Stimulated activated effector memory CD8-positive, alpha-beta T cell treated with anti-CD3 and anti-CD28 coated beads, Interleukin-12 subunit alpha, Interleukin-12 subunit beta, amount 100 ng/mL, for 72 hours (primary cell): ENCODE results near the gene RABL2B.

ENCODE experiments used
- ATAC-seq: fragments of 150-1000 bp; cut with Tn5 transposase; 2 replicates; pipeline ENCODE4 v1.10.0; 2021
- DNase-seq, 2 donors: peaks; one replicate each; pipeline ENCODE4 v3.0.0; 2021 to 2022; ENCODE audit warnings: low spot score in 2 of 2
- H3K27ac Mint-ChIP-seq: one replicate; pipeline ENCODE4 v1.8.0; 2022; ENCODE audit warnings: mild to moderate bottlenecking, mixed read lengths
- H3K36me3 Mint-ChIP-seq: one replicate; pipeline ENCODE4 v1.8.0; 2022; ENCODE audit warnings: mild to moderate bottlenecking, mixed read lengths
- H3K4me1 Mint-ChIP-seq: one replicate; pipeline ENCODE4 v1.8.0; 2022; ENCODE audit warnings: mixed read lengths
- H3K4me3 Mint-ChIP-seq: one replicate; pipeline ENCODE4 v1.8.0; 2022; ENCODE audit warnings: mild to moderate bottlenecking, mixed read lengths
- H3K9me3 Mint-ChIP-seq: one replicate; pipeline ENCODE4 v1.8.0; 2022; ENCODE audit warnings: mixed read lengths

The RABL2B gene

DNA sequence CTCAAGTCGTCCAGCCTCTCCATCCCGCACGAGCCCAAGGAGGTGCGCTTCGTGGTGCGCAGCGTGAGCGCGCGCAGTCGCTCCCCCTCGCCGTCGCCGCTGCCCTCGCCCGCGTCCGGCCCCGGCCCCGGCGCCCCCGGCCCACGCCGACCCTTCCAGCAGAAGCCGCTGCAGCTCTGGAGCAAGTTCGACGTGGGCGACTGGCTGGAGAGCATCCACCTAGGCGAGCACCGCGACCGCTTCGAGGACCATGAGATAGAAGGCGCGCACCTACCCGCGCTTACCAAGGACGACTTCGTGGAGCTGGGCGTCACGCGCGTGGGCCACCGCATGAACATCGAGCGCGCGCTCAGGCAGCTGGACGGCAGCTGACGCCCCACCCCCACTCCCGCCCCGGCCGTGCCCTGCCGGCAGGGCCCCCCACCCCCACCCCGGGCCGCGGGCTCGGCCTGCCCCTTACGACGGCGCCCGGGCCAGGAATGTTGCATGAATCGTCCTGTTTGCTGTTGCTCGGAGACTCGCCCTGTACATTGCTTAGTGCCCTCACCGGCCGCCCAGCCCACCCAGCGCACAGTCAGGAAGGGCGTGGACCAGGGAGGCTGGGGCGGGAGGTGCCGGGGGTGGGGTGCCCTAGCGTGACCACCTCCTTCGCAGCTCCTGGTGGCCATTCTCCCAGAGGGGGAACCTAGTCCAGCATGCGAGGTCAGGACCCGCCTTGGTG is 52.3 kb downstream of the RABL2B start:
- DNase-seq (no peak), ATAC-seq (no peak)
- H3K4me3 Mint-ChIP-seq, result no peak overlapping the region
- no peak overlapping the region for H3K27ac Mint-ChIP-seq
- no peaks in the 10 kb centered on the region for H3K9me3 Mint-ChIP-seq
- no peaks in the 10 kb centered on the region for H3K36me3 Mint-ChIP-seq
- H3K4me1 Mint-ChIP-seq, result peaks cover 5% of the 10 kb centered on the region

DNA sequence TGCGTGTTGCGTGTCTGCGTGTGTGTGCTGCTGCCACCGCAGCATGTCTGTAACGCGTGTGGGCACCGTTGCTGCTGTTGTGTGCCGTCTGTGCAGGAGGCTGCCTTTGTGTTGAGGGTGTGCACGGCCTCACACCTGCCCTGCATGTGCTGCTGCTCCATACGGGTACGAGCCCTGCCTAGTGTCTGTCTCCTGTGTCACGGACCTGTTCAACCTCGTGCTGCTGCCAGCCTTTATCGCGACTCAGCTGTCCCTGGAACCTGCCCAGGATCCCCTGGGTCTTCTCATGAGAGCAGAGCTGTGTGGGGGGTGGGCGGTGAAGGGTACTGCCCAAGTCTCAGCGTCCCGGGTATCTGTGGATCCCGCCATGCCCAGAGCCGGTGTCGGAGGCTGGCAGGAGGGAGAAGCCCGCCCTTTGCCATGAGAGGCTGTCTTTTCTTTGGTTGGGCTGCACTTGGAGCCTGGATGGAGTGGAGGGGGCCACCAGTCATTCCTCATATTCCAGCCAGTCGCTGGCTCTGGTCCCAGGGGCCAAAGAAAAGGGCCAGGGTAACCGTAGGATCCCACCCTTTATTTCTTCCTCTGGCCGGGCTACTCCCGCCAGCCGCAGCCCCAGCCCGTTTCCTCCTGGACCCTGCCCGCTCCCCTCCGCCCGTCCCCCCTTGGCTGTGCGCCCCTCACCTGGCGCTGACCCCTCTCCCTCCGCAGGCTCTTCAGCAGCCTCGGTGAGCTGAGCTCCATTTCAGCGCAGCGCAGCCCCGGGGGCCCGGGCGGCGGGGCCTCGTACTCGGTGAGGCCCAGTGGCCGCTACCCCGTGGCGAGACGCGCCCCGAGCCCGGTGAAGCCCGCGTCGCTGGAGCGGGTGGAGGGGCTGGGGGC is 53.2 kb downstream of the RABL2B start:
- Mint-ChIP-seq H3K9me3 (no peaks in the 10 kb centered on the region), H3K4me3 (no peak overlapping the region), H3K4me1 (peaks cover 5% of the 10 kb centered on the region), H3K36me3 (no peaks in the 10 kb centered on the region), H3K27ac (no peak overlapping the region)
- no peak for DNase-seq
- no peak for ATAC-seq

DNA sequence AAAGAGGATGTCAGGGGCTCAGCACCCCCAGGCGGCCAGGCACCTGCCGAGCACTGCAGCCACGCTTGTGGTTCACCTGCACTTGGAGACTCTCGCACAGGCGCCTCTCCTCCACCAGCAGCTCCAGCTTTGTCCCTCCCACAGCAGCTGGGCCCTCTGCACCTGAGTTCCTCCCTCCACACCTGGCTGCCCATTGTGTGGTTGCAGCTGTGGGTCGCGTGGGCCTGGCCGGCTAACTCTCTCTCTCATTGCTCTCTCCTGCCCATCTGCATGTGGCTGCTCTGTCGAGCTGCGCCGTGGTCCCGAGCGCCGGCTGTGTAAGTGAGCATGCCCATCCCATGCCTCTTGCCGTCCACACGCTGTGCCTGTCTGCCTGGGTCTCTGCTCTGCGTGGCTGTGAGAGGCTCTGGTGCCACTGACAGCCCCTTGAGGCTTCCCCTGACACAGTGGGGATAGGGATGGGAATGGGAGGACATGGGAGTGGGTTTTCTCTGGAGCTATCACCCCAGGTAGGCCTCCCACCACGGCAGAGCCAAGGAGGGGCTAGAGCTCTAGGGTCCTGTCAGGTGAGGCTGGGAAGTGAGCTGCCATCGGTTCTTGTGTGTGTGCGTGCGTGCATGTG is 53.9 kb downstream of the RABL2B start:
- no peak for DNase-seq
- no peak for ATAC-seq
- no peaks in the 10 kb centered on the region for H3K9me3 Mint-ChIP-seq
- peaks cover 5% of the 10 kb centered on the region for H3K4me1 Mint-ChIP-seq
- H3K27ac Mint-ChIP-seq, result no peak overlapping the region
- H3K4me3 Mint-ChIP-seq, result no peak overlapping the region
- H3K36me3 Mint-ChIP-seq, result no peaks in the 10 kb centered on the region

DNA sequence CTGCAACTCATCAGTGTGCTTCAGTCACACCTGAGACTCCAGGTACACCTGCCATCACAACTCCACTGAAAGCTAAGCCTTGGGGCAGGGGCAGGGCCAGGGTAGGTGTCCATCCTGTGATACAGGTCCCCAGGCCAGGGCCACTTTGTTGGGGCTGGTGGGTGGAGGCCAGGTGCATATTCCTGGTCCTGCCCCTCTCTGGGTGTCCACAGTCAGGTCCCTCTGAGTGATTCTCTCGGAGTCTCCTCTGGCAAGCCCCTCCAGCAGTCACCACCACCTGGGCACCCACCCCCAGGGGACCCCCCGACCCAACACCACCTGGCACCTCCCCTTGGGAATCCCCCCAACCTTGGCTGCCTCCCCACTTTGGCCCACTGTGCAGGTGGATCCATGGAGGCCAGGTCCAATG is 54.9 kb downstream of the RABL2B start:
- Mint-ChIP-seq H3K4me3 (no peak overlapping the region), H3K27ac (no peak overlapping the region), H3K36me3 (no peaks in the 10 kb centered on the region), H3K4me1 (peaks cover 5% of the 10 kb centered on the region), H3K9me3 (no peaks in the 10 kb centered on the region)
- ATAC-seq (no peak), DNase-seq (no peak)

DNA sequence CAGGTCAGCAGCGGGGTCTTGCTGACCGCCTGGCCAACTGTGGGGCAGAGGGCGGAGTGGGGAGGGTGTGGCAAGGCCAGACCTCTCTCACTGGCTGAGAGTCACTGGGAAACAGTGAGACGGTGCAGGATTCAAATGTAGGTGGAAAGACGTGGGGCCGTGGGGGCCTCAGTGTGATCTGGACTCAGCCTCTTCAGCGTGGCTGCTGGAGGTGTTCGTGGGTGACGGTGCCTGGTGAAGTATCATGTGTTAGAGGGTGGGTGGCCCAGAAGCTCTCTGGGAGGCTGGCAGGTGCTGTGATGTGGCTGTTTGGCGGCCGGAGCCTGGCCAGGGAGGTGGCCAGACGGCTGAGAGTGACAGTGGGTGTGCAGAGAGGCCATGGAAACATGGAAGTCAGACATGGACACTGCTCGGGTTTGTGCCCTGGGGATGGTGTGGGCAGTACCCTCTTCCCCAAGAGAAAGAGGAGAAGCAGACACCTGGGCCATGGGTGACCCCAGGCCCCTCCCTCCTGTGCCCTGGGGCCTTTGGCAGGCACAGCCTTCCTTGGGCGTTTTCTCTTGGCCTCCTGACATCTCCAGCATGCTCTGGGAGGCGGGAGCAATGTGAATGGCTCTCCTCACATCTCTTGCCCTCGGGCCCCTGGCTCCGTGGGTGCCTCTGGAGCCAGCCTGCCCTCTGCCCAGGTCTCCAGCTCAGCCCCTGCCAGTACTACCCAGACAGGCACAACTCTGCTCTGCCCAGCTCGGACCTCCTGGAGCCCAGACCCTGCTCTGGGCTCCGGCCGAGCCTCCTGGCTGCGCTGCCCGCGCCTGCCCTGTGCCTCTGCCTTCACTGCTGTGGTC is 55.5 kb downstream of the RABL2B start:
- Mint-ChIP-seq H3K4me3 (no peak overlapping the region), H3K36me3 (no peaks in the 10 kb centered on the region), H3K27ac (no peak overlapping the region), H3K4me1 (peaks cover 5% of the 10 kb centered on the region), H3K9me3 (no peaks in the 10 kb centered on the region)
- no peak for ATAC-seq
- DNase-seq, result no peak

DNA sequence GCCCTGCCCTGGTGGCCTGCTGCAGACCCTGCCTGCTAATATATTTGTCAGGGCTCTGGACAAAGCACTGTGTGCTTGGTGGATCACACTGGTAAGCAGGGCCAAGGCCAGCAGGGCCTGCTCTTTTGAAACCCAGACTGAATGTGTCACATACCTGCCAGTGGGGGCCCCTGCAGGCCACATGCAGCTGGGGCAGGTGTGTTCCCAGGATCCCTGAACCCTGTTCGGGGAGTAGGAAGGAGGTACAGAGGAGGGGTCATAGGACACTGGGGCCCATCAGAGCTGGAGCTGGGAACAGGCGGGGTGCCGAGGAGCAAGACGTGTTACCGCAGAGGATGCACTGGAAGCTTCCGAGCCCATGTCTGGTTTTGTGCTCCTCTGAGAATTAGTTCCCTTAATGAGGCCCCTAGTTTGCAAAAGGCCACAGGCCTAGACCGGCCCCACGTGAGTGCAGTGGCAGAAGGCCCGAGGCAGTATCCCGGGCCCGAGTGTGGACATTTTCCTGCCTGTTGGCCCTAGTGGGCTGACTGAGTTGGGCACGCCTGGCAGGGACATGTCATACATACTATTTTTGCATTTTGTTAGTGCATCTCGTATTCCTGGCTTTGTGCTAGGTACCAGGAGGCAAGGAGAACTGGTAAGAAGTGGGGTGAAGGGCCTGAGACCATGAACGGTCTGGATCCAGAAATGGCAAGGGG is 56.6 kb downstream of the RABL2B start:
- ATAC-seq (no peak), DNase-seq (no peak)
- H3K9me3 Mint-ChIP-seq, result no peaks in the 10 kb centered on the region
- H3K4me3 Mint-ChIP-seq, result no peak overlapping the region
- no peaks in the 10 kb centered on the region for H3K4me1 Mint-ChIP-seq
- no peak overlapping the region for H3K27ac Mint-ChIP-seq
- H3K36me3 Mint-ChIP-seq, result no peaks in the 10 kb centered on the region

DNA sequence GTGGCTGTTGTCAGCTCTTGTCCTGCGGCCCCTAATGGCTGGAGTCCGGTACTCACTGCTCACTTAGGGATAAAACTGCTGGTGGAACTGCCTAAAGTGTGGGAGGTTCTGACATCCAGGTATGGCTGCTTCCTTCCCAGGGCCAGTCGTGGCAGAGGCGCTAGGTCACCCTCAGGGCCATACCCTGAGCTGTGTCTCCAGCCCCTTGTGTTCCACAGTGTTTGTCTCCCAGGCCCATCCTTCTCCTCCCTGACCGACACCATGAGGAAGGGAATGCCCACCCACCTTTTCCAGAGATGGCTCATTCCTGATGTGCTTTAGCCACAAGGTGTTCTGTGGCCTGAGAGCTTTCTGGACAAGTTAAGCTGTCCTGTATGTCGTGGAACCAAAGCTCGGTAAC is 57.8 kb downstream of the RABL2B start:
- ATAC-seq (no peak), DNase-seq (no peak)
- Mint-ChIP-seq H3K4me1 (no peaks in the 10 kb centered on the region), H3K9me3 (no peaks in the 10 kb centered on the region), H3K27ac (peak overlapping the region; percentile 32), H3K4me3 (no peak overlapping the region), H3K36me3 (no peaks in the 10 kb centered on the region)

DNA sequence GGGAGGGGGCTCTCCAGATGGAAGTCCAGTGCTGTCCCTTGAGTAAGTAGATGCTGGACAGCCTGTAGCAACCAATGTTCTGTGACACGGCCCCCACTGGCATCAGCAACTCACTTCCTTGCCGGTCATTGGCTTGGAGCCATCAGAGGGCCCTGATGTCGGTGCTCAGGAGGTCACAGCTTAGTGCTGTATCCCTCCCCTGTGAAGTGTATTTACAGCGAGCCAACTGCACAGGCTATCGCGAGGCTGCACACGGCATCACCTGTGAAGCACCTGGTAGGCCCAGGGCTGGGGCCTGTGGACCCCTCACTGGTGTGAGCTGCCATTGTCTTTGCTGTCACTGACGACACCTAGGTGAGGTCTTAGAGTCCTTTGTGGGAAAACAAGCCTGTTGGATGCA is 58.8 kb downstream of the RABL2B start:
- Mint-ChIP-seq H3K27ac (peak overlapping the region; percentile 32), H3K36me3 (no peaks in the 10 kb centered on the region), H3K4me1 (no peaks in the 10 kb centered on the region), H3K9me3 (no peaks in the 10 kb centered on the region), H3K4me3 (no peak overlapping the region)
- DNase-seq (no peak), ATAC-seq (no peak)

DNA sequence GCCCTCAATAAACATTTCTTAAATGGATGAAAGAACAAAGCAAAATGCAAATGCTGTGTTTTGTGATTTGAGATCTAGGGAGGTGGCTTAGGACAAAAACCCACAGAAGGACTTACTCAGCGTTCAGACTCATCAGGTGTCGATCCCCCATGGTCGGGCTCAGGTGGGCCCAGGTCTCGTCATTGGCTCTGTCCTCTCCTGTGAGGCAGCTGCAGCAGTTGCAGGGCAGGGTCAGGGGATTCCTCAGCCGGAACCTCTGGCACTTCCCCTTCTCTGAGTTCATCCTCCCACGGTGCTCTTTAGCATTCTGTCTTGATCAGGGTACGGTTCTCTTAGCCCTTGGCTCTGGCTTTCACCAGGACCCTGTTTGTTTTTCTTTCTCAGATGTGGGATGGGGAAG is 59.4 kb downstream of the RABL2B start:
- Mint-ChIP-seq H3K27ac (no peak overlapping the region), H3K9me3 (no peaks in the 10 kb centered on the region), H3K36me3 (no peaks in the 10 kb centered on the region), H3K4me1 (no peaks in the 10 kb centered on the region), H3K4me3 (no peak overlapping the region)
- ATAC-seq (no peak), DNase-seq (no peak)

DNA sequence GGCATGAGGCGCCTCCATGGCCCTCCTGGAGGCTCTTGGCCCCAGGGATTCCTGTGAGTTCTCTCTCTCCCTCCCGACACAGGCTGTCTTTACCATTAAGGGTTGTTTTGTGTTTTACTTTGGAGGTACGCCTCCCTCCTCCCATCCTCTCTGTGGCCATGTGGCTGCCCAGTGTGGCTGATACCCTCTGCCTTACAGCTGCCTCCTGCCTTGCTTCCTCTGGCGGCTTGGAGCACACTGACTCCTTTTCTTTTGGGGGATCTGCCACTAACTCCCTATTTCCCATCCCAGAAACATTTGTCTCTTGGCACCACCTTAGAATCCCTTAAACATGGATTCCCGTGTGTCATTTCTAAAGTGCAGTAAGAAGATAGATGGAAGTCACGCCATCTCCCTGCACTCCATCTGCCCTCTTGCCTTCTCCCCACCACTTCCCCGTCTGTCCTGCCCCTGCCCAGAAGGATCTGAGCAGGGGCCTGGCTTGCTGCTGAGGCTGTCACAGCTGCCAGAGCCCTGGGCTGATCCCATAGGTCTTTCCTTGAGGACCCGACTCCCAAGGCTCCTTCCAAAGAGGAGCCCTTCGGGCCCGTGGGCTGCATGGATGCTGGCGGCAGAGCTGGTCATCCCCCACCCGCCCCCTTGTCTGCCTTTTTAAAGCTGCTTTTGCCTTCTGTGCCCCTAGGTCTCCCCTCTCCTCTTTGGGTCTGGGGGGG is 60.6 kb downstream of the RABL2B start:
- DNase-seq, result no peak
- H3K27ac Mint-ChIP-seq, result peak overlapping the region; percentile 68
- H3K9me3 Mint-ChIP-seq, result no peaks in the 10 kb centered on the region
- ATAC-seq, result no peak
- no peaks in the 10 kb centered on the region for H3K36me3 Mint-ChIP-seq
- no peaks in the 10 kb centered on the region for H3K4me1 Mint-ChIP-seq
- no peak overlapping the region for H3K4me3 Mint-ChIP-seq

DNA sequence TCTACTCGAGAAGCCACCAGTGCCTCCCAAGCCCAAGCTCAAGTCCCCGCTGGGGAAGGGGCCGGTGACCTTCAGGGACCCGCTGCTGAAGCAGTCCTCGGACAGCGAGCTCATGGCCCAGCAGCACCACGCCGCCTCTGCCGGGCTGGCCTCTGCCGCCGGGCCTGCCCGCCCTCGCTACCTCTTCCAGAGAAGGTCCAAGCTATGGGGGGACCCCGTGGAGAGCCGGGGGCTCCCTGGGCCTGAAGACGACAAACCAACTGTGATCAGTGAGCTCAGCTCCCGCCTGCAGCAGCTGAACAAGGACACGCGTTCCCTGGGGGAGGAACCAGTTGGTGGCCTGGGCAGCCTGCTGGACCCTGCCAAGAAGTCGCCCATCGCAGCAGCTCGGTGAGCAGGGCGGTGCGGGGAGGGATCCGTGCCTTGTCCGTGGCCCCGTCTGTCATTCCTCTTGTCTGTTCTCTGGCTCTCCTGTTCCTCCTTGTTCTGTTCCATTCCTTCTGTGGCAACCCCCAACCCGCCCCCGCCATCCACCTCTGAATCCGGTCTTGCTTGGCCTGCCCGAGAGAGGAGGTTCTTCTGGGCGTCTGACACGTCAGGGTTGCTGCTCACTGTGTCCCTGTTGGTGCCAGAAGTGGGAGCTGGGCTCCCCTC is 61.3 kb downstream of the RABL2B start:
- no peaks in the 10 kb centered on the region for H3K9me3 Mint-ChIP-seq
- H3K27ac Mint-ChIP-seq, result no peak overlapping the region
- H3K4me3 Mint-ChIP-seq, result no peak overlapping the region
- ATAC-seq, result no peak
- H3K36me3 Mint-ChIP-seq, result no peaks in the 10 kb centered on the region
- H3K4me1 Mint-ChIP-seq, result no peaks in the 10 kb centered on the region
- DNase-seq, result no peak

DNA sequence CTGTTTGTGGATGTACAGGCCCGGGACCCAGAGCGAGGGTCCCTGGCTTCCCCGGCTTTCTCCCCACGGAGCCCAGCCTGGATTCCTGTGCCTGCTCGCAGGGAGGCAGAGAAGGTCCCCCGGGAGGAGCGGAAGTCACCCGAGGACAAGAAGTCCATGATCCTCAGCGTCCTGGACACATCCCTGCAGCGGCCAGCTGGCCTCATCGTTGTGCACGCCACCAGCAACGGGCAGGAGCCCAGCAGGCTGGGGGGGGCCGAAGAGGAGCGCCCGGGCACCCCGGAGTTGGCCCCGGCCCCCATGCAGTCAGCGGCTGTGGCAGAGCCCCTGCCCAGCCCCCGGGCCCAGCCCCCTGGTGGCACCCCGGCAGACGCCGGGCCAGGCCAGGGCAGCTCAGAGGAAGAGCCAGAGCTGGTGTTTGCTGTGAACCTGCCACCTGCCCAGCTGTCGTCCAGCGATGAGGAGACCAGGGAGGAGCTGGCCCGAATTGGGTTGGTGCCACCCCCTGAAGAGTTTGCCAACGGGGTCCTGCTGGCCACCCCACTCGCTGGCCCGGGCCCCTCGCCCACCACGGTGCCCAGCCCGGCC is 62.1 kb downstream of the RABL2B start:
- peaks cover 5% of the 10 kb centered on the region for H3K4me1 Mint-ChIP-seq
- no peak overlapping the region for H3K27ac Mint-ChIP-seq
- DNase-seq (no peak), ATAC-seq (no peak)
- no peaks in the 10 kb centered on the region for H3K36me3 Mint-ChIP-seq
- H3K4me3 Mint-ChIP-seq, result no peak overlapping the region
- no peaks in the 10 kb centered on the region for H3K9me3 Mint-ChIP-seq
